OCI-M2 (cell line): ENCODE measurements around the gene PIP4K2A.

ENCODE experiments used
- DNase-seq: peaks from one replicate; lab custom pipeline; 2025; ENCODE audit not compliant: unreplicated experiment; lab: John Stamatoyannopoulos, UW

The PIP4K2A gene

DNA sequence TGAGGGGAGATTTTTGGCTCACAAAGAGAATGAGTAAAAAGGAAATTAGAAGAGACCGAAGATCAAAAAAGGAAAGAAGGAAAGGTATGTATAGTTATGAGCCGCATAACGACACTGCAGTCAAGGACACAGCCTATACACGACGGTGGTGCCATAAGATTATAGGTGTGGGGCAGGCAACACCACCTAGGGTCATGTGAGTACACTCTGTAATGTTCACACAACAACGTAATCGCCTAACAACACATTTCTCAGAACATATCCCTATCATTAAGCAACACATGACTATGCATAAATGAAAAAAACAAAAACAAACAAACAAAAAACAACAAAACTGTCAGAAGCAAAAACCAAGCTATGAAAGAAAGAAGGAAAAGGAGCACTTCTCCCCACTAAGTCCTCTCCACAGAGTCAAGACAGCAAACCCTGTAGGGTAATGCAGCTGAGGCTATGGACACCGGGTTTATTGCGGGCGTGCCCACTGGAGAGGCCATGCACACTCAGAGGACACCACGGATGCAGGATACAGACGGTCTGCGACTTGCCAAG is 45.1 kb downstream of the PIP4K2A start:
- no peak for DNase-seq

DNA sequence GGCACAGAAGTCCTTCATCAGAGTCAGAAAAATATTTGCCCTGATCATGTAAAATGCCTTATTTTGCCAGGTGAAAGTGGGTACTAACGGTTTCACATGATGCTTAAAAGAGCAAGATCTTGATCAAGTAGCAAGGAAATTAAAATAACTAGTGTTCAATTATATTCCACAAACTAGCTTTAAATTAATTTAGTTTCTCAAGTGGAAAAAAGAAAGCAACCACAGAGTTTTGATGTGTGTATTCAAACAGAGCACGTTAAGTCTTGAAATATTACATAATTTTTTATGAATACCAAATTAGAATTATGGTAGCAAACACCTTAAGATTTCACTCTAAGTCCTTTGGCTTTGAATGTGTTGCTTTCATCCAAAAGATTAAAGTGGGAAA is 47.3 kb downstream of the PIP4K2A start:
- DNase-seq, result no peak

- DNase-seq, result peak; percentile 19
These were observed 47.9 kb downstream of the PIP4K2A start for GRCh38 chr10:22666287-22667092.

GRCh38 chr10:22665329-22665728 is 49.0 kb downstream of the PIP4K2A start:
- DNase-seq, result no peak

DNA sequence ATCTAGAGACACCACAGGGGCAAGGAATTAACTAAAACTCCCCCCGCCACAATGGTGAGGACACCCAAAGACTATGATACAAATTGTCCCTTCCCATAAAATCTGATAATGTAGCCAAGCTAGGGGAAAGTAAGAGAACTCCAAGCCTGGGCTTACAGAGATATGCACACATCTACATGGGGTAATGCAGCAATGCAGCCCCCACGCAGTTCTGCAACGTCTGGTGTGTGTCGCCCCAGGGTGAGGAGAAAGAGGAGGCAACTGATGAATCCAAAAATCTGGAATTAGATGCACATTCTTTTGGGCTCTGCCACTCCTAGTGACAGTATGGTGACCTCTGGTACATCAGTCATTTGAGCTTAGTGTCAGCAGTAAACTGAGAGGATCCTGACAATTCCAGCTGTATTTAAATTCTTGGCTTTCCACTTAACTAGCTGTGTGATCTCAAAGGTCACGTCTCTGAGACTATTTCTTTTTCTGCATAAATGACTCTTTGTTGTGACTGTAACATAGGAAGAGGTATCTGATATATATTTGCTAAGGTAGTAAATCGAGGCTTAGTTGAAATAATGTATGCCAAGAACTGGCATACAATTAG is 51.5 kb downstream of the PIP4K2A start:
- DNase-seq, result no peak

DNA sequence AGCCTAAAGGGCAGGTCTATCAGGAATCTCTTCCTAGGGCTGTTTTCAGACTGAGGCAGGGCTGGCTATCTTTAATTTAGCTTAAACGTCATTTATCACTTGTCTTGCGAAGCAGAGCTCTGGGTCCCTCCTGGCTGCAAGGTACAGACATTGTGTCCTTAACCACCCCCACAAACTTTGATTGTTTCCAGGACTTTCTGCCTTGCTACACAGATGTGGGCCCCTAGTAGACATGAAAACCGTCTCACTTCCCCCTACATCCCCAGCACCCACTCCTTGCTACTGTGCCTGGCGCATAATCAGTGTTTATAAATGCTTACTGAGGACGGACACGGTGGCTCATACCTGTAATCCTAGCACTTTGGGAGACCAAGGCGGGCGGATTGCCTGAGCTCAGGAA is 54.5 kb downstream of the PIP4K2A start:
- no peak for DNase-seq

DNA sequence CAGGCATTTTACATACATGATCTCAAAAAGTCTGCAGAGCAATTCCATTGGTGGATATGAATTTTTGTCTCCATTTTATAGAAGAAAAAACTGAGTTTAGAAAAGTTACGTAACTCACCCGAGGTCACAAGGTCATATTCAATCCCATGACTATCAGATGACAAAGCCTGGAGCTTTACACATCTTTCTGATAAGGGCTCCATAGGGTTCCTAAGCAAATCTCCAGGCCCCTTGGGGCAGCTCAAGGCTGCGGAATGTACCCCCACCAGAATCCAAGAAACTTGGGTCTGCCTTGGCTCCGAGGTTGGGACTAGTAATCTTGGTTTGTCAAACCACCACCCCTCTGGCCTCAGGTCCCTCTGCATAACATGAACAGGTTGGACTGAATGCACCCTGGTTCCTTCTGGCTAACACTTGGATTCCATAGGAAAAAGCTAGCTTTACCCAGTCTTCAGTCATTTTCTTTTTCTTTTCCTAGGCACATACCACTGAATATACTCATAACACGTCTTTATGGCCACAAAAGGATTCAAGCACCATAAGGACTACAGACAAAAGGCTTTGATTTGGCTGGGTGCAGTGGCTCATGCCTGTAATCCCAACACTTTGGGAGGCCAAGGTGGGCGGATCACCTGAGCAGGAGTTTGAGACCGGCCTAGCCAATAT is 55.5 kb downstream of the PIP4K2A start:
- DNase-seq, result no peak

- DNase-seq, result no peak
These were observed 56.7 kb downstream of the PIP4K2A start for GRCh38 chr10:22657566-22658225.

- DNase-seq, result no peak
These were observed 57.4 kb downstream of the PIP4K2A start for GRCh38 chr10:22657024-22657423.

DNA sequence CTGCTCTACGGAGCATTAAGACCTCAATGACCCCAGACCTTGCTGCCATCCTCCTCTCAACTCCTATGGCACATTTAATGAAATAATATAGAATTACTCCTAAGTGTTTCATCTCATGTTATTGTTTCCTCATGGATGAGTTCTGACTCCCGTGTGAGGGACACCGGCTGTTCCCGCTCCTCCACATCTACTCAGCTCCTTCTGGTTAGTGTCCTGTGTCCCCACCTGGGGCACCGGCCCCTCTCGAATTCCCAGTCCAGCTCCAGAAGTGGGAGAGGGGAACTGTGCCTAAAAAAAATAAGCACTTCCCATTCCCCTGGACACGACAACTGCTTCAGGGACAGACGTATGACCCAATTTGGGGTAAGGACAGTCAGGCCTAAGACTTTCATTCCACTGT is 58.3 kb downstream of the PIP4K2A start:
- DNase-seq, result no peak

DNA sequence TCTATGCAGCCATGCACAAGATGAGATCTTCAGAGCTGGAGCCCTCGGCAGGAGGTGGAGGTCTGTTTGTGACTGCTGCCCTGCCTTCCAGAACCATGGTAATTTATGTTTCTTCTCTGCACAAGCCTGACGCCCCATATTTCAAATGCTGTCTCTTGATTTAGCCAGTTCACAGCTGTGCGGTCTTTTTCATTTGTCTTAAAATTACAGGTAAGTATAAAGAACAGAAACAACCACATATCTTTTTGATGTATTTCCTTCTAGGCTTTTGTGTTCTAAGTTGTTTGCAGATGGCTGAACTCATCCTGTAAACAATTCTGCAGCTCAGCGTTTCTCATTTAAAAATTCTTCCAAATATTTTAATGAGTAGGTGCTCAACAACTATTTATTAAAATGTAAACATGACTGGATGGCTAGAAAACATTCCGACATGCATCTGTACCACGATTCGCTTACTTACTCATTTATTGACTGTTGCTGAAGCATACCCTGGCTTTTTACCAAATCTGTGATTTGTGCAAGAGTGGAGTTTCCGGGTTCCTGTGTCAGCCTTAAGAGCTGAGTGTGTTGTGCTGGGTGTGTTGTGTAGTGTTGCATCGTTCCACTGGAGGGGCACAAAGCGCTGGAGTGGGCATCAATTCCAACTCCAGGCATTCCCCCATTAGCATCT is 58.9 kb downstream of the PIP4K2A start:
- DNase-seq, result no peak

- no peak for DNase-seq
These were observed 61.3 kb downstream of the PIP4K2A start for GRCh38 chr10:22652988-22653481.

- no peak for DNase-seq
These were observed 63.0 kb downstream of the PIP4K2A start for GRCh38 chr10:22651276-22651980.

- no peak for DNase-seq
These were observed 64.4 kb downstream of the PIP4K2A start for GRCh38 chr10:22649994-22650393.

GRCh38 chr10:22649390-22649841 is 65.0 kb downstream of the PIP4K2A start:
- no peak for DNase-seq

GRCh38 chr10:22648547-22648961 is 65.8 kb downstream of the PIP4K2A start:
- DNase-seq, result no peak

DNA sequence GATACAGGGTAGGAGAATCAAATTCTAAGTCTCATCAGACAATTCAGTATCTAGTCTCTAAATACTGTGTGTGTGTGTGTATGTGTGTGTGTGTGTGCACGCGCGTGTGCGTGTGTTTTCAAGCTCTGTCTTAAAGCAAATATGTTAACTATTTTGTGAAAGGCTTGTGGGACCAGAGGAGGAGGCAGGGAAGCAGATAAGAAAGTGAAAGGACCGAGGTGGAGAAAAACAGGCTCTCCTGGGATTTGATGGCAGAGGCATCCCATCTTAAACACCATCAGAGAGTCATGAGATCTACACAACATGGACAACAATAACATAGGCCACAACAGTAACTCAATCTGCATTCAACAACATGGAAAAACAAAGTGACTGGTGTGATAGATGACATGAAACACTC is 67.1 kb downstream of the PIP4K2A start:
- DNase-seq, result no peak

- no peak for DNase-seq
These were observed 68.0 kb downstream of the PIP4K2A start for GRCh38 chr10:22646388-22646853.

DNA sequence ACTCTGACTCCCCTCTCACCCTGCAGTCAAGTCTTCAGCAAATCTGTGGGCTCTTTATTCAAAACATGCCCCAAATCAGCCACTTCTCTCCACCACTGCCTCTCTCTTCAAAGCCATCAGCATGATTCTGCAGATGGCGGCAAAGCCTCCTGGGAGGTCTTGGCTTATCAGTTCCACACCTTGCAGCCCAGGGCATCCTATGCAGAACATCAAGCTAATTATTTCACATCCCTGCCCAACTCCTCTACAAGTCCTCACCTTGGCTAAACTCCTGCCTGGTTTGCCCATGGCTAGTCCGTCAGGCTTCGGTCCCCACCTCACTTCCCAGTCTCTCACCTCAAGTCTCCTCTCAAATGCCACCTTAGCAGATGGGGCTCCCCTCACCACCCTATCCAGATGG is 70.2 kb downstream of the PIP4K2A start:
- DNase-seq, result peak; percentile 2

- peak; percentile 30 for DNase-seq
These were observed 70.6 kb downstream of the PIP4K2A start for GRCh38 chr10:22643775-22644174.
